Measurements from ENCODE around the gene SLX4IP.

SLX4IP gene

GRCh38 chr20:10524034-10524476, 89.0 kb downstream of the SLX4IP start:
- no peak for DNase-seq

GRCh38 chr20:10524643-10525042, 89.5 kb downstream of the SLX4IP start:
- no peak for DNase-seq

- no peak for DNase-seq
Observed at GRCh38 chr20:10527781-10528180, 92.7 kb downstream of the SLX4IP start.

- DNase-seq = no peak
Observed at GRCh38 chr20:10530883-10531282, 95.8 kb downstream of the SLX4IP start.

GRCh38 chr20:10531848-10532247, 96.7 kb downstream of the SLX4IP start:
- no peak for DNase-seq

- no peak for DNase-seq
Observed at GRCh38 chr20:10532361-10532760, 97.3 kb downstream of the SLX4IP start.

GRCh38 chr20:10536531-10536930, 101.4 kb downstream of the SLX4IP start:
- no peak for DNase-seq

GRCh38 chr20:10537850-10538480, 102.9 kb downstream of the SLX4IP start:
- DNase-seq = no peak

GRCh38 chr20:10538768-10539167, 103.7 kb downstream of the SLX4IP start:
- no peak for DNase-seq

- DNase-seq = no peak
Observed at GRCh38 chr20:10539818-10540553, 104.9 kb downstream of the SLX4IP start.

GRCh38 chr20:10540636-10541493, 105.8 kb downstream of the SLX4IP start:
- DNase-seq = no peak

- no peak for DNase-seq
Observed at GRCh38 chr20:10541668-10542411, 106.7 kb downstream of the SLX4IP start.

- DNase-seq = no peak
Observed at GRCh38 chr20:10542442-10542841, 107.3 kb downstream of the SLX4IP start.

- no peak for DNase-seq
Observed at GRCh38 chr20:10543480-10543879, 108.4 kb downstream of the SLX4IP start.

GRCh38 chr20:10547276-10548114, 112.4 kb downstream of the SLX4IP start:
- no peak for DNase-seq

GRCh38 chr20:10549511-10549910, 114.4 kb downstream of the SLX4IP start:
- DNase-seq = no peak

- peak; percentile 33 for DNase-seq
Observed at GRCh38 chr20:10550204-10551118, 115.4 kb downstream of the SLX4IP start.

- peak; percentile 18 for DNase-seq
Observed at GRCh38 chr20:10551732-10552724, 116.9 kb downstream of the SLX4IP start.

- DNase-seq = peak; percentile 57
Observed at GRCh38 chr20:10553326-10553984, 118.3 kb downstream of the SLX4IP start.
